Activated CD4-positive, alpha-beta T cell treated with anti-CD3 and anti-CD28 coated beads for 36 hours (primary cell): Measurements from ENCODE around the gene SOX12. TPM values are rescaled to one million over a fixed set of nuclear protein-coding genes. Genes with fewer than 3 reads are reported as not detected.
A peak's percentile ranks its signal among the peaks of the same experiment; 100 is the strongest.
"Not testable (repeated sequence)": the region's sequence is repeated elsewhere in the genome, so short reads cannot be mapped to it uniquely, and the experiment has no call there.

Source experiments
- ATAC-seq: fragments of 200-7000 bp; cut with Tn5 transposase; one replicate; pipeline ENCODE4 v1.10.0; 2021; ENCODE audit warnings: mild to moderate bottlenecking, moderate library complexity
- CTCF ChIA-PET: fragments of 350-600 bp; sonication (Branson Sonifier 250); formaldehyde crosslinking; loops from one replicate; lab custom pipeline; 2021; ENCODE audit warnings: antibody characterized with exemption; lab: Charles Lee
- POLR2A ChIA-PET: fragments of 350-600 bp; sonication (Branson Sonifier 250); formaldehyde crosslinking; loops from one replicate; lab custom pipeline; 2021; ENCODE audit warnings: antibody characterized with exemption, inconsistent platforms; lab: Charles Lee
- DNase-seq: peaks from one replicate; pipeline ENCODE4 v3.0.0-alpha.2; 2020
- H3K27ac Mint-ChIP-seq: one replicate; pipeline ENCODE4 v1.8.0; 2021; ENCODE audit warnings: mixed read lengths
- H3K27me3 Mint-ChIP-seq: one replicate; pipeline ENCODE4 v1.8.0; 2021; ENCODE audit warnings: mixed read lengths
- H3K36me3 Mint-ChIP-seq: one replicate; pipeline ENCODE4 v1.8.0; 2021; ENCODE audit warnings: low read depth, mixed read lengths
- H3K4me1 Mint-ChIP-seq: one replicate; pipeline ENCODE4 v1.8.0; 2021; ENCODE audit warnings: mixed read lengths
- H3K4me3 Mint-ChIP-seq: one replicate; pipeline ENCODE4 v1.8.0; 2021; ENCODE audit warnings: mild to moderate bottlenecking, moderate library complexity, mixed read lengths
- H3K9me3 Mint-ChIP-seq: one replicate; pipeline ENCODE4 v1.8.0; 2021; ENCODE audit warnings: low read depth, mixed read lengths
- intact Hi-C, 2 experiments: fragments of 100-400 bp; cut with DNase I in 1 of 2; cut with micrococcal nuclease in 1 of 2; formaldehyde crosslinking; loops; one replicate each; pipeline versions ENCODE4 v1.14.2 to v1.15.1; 2022 to 2024; cut with DNase I, micrococcal nuclease
- total RNA-seq, 2 experiments: library from RNA; stranded (reverse); gene quantifications; one replicate each; pipeline ENCODE4 v1.2.3, GENCODE V29; 2021

The SOX12 gene
- total RNA-seq, 2 experiments from 2014 or later, result 8.1 to 8.5 TPM

- ATAC-seq, result peak; percentile 66
- H3K36me3 Mint-ChIP-seq, result peaks cover 2% of the 10 kb centered on the region
- POLR2A ChIA-PET, result interaction anchor here (0.6 kb wide), 1 partner anchor 127 kb away, joined by 8 read pairs; no protein-coding TSS in a partner anchor
- intact Hi-C loops, result loop anchor here in 1 of 2 experiments (1.0 kb wide), 2 partner anchors 63 to 121 kb away; no protein-coding TSS in a partner anchor
- no peaks in the 10 kb centered on the region for H3K27me3 Mint-ChIP-seq
- H3K4me3 Mint-ChIP-seq, result no peak overlapping the region
- CTCF ChIA-PET, result interaction anchor here (0.6 to 5.1 kb wide), 27 partner anchors 9 to 260 kb away, joined by 3 to 40 read pairs (median 3); partner anchors contain the start of gene NRSN2
- peak; percentile 78 for DNase-seq
- H3K4me1 Mint-ChIP-seq, result peaks cover 17% of the 10 kb centered on the region
- no peaks in the 10 kb centered on the region for H3K9me3 Mint-ChIP-seq
- no peak overlapping the region for H3K27ac Mint-ChIP-seq
Measured at GRCh38 chr20:330233-331149, 5.1 kb downstream of the SOX12 start.

- H3K27ac Mint-ChIP-seq, result no peak overlapping the region
- peaks cover 7% of the 10 kb centered on the region for H3K4me1 Mint-ChIP-seq
- H3K9me3 Mint-ChIP-seq, result no peaks in the 10 kb centered on the region
- H3K4me3 Mint-ChIP-seq, result no peak overlapping the region
- no peaks in the 10 kb centered on the region for H3K27me3 Mint-ChIP-seq
- DNase-seq, result no peak
- H3K36me3 Mint-ChIP-seq, result no peaks in the 10 kb centered on the region
- intact Hi-C loops, result no loop called here
- ATAC-seq, result no peak
- POLR2A ChIA-PET, result no interaction called here
- CTCF ChIA-PET, result interaction anchor here (0.6 to 1.3 kb wide), 3 partner anchors 10 to 68 kb away, joined by 4 to 5 read pairs (median 4); partner anchors contain the start of gene SOX12
Measured at GRCh38 chr20:334578-334977, 9.2 kb downstream of the SOX12 start.

GRCh38 chr20:336040-336439 is 10.7 kb downstream of the SOX12 start:
- H3K4me1 Mint-ChIP-seq, H3K4me3 Mint-ChIP-seq, H3K27ac Mint-ChIP-seq, H3K36me3 Mint-ChIP-seq, H3K27me3 Mint-ChIP-seq, ATAC-seq, intact Hi-C loops, POLR2A ChIA-PET, H3K9me3 Mint-ChIP-seq, DNase-seq: not testable (repeated sequence)
- CTCF ChIA-PET, result interaction anchor here (0.8 kb wide), 1 partner anchor 43 kb away, joined by 4 read pairs; no protein-coding TSS in a partner anchor

GRCh38 chr20:341682-342081 is 16.3 kb downstream of the SOX12 start:
- peak; percentile 98 for ATAC-seq
- H3K4me3 Mint-ChIP-seq, result no peak overlapping the region
- H3K27me3 Mint-ChIP-seq, result no peaks in the 10 kb centered on the region
- POLR2A ChIA-PET, result interaction anchor here (0.6 kb wide), 1 partner anchor 131 kb away, joined by 3 read pairs; no protein-coding TSS in a partner anchor
- peaks cover 10% of the 10 kb centered on the region for H3K9me3 Mint-ChIP-seq
- no peak overlapping the region for H3K27ac Mint-ChIP-seq
- intact Hi-C loops, result no loop called here
- peaks cover 5% of the 10 kb centered on the region for H3K36me3 Mint-ChIP-seq
- peaks cover 4% of the 10 kb centered on the region for H3K4me1 Mint-ChIP-seq
- DNase-seq, result peak; percentile 80
- CTCF ChIA-PET, result interaction anchor here (0.6 to 1.3 kb wide), 3 partner anchors 11 to 193 kb away, joined by 3 to 6 read pairs (median 3); no protein-coding TSS in a partner anchor

GRCh38 chr20:343107-343506 is 17.8 kb downstream of the SOX12 start:
- H3K4me3 Mint-ChIP-seq, result no peak overlapping the region
- H3K36me3 Mint-ChIP-seq, result peaks cover 5% of the 10 kb centered on the region
- ATAC-seq (no peak), DNase-seq (no peak)
- intact Hi-C loops, result no loop called here
- H3K9me3 Mint-ChIP-seq, result peaks cover 10% of the 10 kb centered on the region
- ChIA-PET POLR2A (no interaction called here), CTCF (no interaction called here)
- peaks cover 5% of the 10 kb centered on the region for H3K4me1 Mint-ChIP-seq
- no peak overlapping the region for H3K27ac Mint-ChIP-seq
- no peaks in the 10 kb centered on the region for H3K27me3 Mint-ChIP-seq

- no peak for DNase-seq
- intact Hi-C loops, result loop anchor here in 1 of 2 experiments (2.0 to 5.0 kb wide), 2 partner anchors 35 to 196 kb away; partner anchors contain the start of genes CSNK2A1 and TRIB3
Measured at GRCh38 chr20:346033-346639, 20.8 kb downstream of the SOX12 start.

GRCh38 chr20:346640-347316 is 21.4 kb downstream of the SOX12 start, which contains the start of gene NRSN2:
Gene NRSN2, plus strand, starts transcription at chr20:347111. Its CDS starts 2,533 bp downstream, at chr20:349644.
- POLR2A ChIA-PET, result no interaction called here
- intact Hi-C loops, result loop anchor here in 1 of 2 experiments (1.0 to 5.0 kb wide), 4 partner anchors 21 to 196 kb away; partner anchors contain the start of genes CSNK2A1, RBCK1, SOX12 and TRIB3
- H3K9me3 Mint-ChIP-seq, result peaks cover 7% of the 10 kb centered on the region

More at GRCh38 chr20:346033-346639, 20.8 kb downstream of the SOX12 start:
- Mint-ChIP-seq H3K27ac (no peak overlapping the region), H3K36me3 (peaks cover 5% of the 10 kb centered on the region), H3K4me3 (peak overlapping the region; percentile 82), H3K4me1 (peaks cover 10% of the 10 kb centered on the region), H3K27me3 (no peaks in the 10 kb centered on the region), H3K9me3 (peaks cover 10% of the 10 kb centered on the region)
- no peak for ATAC-seq
- ChIA-PET POLR2A (no interaction called here), CTCF (interaction anchor here (0.8 to 4.3 kb wide), 6 partner anchors 8 to 93 kb away, joined by 3 to 16 read pairs (median 4); no protein-coding TSS in a partner anchor)

GRCh38 chr20:347317-347639 is 21.9 kb downstream of the SOX12 start:
- CTCF ChIA-PET, result interaction anchor here (4.3 kb wide), 1 partner anchor 17 kb away, joined by 16 read pairs; no protein-coding TSS in a partner anchor
- Mint-ChIP-seq H3K36me3 (peaks cover under 1% of the 10 kb centered on the region), H3K4me1 (peaks cover 10% of the 10 kb centered on the region), H3K9me3 (peaks cover 2% of the 10 kb centered on the region), H3K4me3 (peak overlapping the region; percentile 82), H3K27me3 (no peaks in the 10 kb centered on the region), H3K27ac (no peak overlapping the region)
- DNase-seq, result no peak
- POLR2A ChIA-PET, result no interaction called here
- intact Hi-C loops, result loop anchor here in 1 of 2 experiments (1.0 to 5.0 kb wide), 4 partner anchors 22 to 195 kb away; partner anchors contain the start of genes CSNK2A1, RBCK1, SOX12 and TRIB3
- no peak for ATAC-seq

More at GRCh38 chr20:346640-347316, 21.4 kb downstream of the SOX12 start, which contains the start of gene NRSN2:
- CTCF ChIA-PET, result interaction anchor here (0.8 to 4.3 kb wide), 4 partner anchors 9 to 93 kb away, joined by 3 to 16 read pairs (median 6); no protein-coding TSS in a partner anchor
- Mint-ChIP-seq H3K36me3 (peaks cover 5% of the 10 kb centered on the region), H3K27ac (no peak within 1 kb of the TSS), H3K4me3 (peak within 1 kb of the TSS; percentile 82), H3K27me3 (no peaks in the 10 kb centered on the region), H3K4me1 (peaks cover 10% of the 10 kb centered on the region)
- peak; percentile 61 for ATAC-seq
- DNase-seq, result peak; percentile 64

GRCh38 chr20:347640-348484 is 22.5 kb downstream of the SOX12 start:
- ChIA-PET CTCF (interaction anchor here (4.3 kb wide), 1 partner anchor 18 kb away, joined by 16 read pairs; no protein-coding TSS in a partner anchor), POLR2A (no interaction called here)
- Mint-ChIP-seq H3K4me1 (peaks cover 10% of the 10 kb centered on the region), H3K9me3 (peaks cover 1% of the 10 kb centered on the region), H3K27me3 (no peaks in the 10 kb centered on the region), H3K4me3 (peak overlapping the region; percentile 82), H3K27ac (peak overlapping the region; percentile 42), H3K36me3 (no peaks in the 10 kb centered on the region)
- ATAC-seq, result peak; percentile 76
- peak; percentile 78 for DNase-seq
- intact Hi-C loops, result loop anchor here in 1 of 2 experiments (1.0 to 5.0 kb wide), 5 partner anchors 23 to 194 kb away; partner anchors contain the start of genes CSNK2A1, RBCK1, SOX12 and TBC1D20
